Measurements from ENCODE around the gene ZNF354C. TPM values are rescaled to one million over a fixed set of nuclear protein-coding genes. Genes with fewer than 3 reads are reported as not detected.

The ZNF354C gene
- total and polyA plus RNA-seq, 2 of the 8 experiments (the other 6 are each of a cell fraction or from before 2014, with no cell fraction given): 0.85 to 2.3 TPM

- no peak overlapping the region for H2AFZ ChIP-seq (ENCODE audit: low read length)
- no peaks in the 10 kb centered on the region for H3K79me1 ChIP-seq (ENCODE audit: low read depth, low read length)
- no peak overlapping the region for H3K4me3 ChIP-seq (ENCODE audit: extremely low read depth in 1 of 4, insufficient read depth in 2 of 4, low read depth in 3 of 4, low read length in 4 of 4)
- no peak overlapping the region for H3K4ac ChIP-seq (replicated peaks; ENCODE audit: insufficient read length, low read depth, low read length)
- no peak overlapping the region for H3K14ac ChIP-seq (ENCODE audit: insufficient read length)
- no peak overlapping the region for H3K23ac ChIP-seq (ENCODE audit: insufficient read length)
- no peak overlapping the region for H4K5ac ChIP-seq (ENCODE audit: insufficient read length, low read depth, low read length)
- H3K9me3 ChIP-seq (ENCODE audit: insufficient read depth in 2 of 2, low read depth in 1 of 2, low read length in 1 of 2): peaks cover 29 to 80% of the 10 kb centered on the region in 2 experiments
- no peak overlapping the region for H3K56ac ChIP-seq (replicated peaks; ENCODE audit: insufficient read length, low read depth, low read length)
- no peak overlapping the region for H2BK5ac ChIP-seq (ENCODE audit: low read depth, low read length)
- H3K9ac ChIP-seq (replicated peaks in 1 of 4; ENCODE audit: extremely low read depth in 1 of 4, low read depth in 3 of 4, low read length in 3 of 4): no peak overlapping the region
- no peak overlapping the region for H3K18ac ChIP-seq (ENCODE audit: extremely low read depth, low read length)
- H3K27me3 ChIP-seq (replicated peaks in 1 of 4; ENCODE audit: control insufficient read depth in 3 of 4, extremely low read depth in 1 of 4, insufficient read depth in 3 of 4, low read length in 3 of 4): no peaks in the 10 kb centered on the region
- CTCF ChIA-PET (ENCODE audit: partially characterized antibody): interaction anchor here (0.6 to 0.7 kb wide), 2 partner anchors 53 to 844 kb away, joined by 3 to 4 read pairs; no protein-coding TSS in a partner anchor
- no peak overlapping the region for H4K91ac ChIP-seq (replicated peaks; ENCODE audit: insufficient read length, low read length)
- no peak for DNase-seq (ENCODE audit: low read depth in 1 of 2, low spot score in 2 of 2)
- H2AK5ac ChIP-seq (ENCODE audit: low read depth, low read length): no peak overlapping the region
- 0 out of 8 replicates have a peak, but pooled peaks cover 0 to 2% (median 0%) of the 10 kb centered on the region in 4 experiments for H3K36me3 ChIP-seq (ENCODE audit: control insufficient read depth in 2 of 4, insufficient read depth in 4 of 4, low read length in 3 of 4)
- H3K27ac ChIP-seq (ENCODE audit: low read depth, low read length): no peak overlapping the region
- TF ChIP-seq CHD2 (IDR thresholded peaks at IDR 0.05; ENCODE audit: low read length): no peak
- H3K23me2 ChIP-seq (ENCODE audit: low read depth, low read length): no peaks in the 10 kb centered on the region
- no peak overlapping the region for H2BK15ac ChIP-seq (ENCODE audit: low read length)
- no peak overlapping the region for H2BK120ac ChIP-seq (replicated peaks; ENCODE audit: low read depth, low read length)
- H3K4me1 ChIP-seq (replicated peaks in 1 of 4; ENCODE audit: control insufficient read depth in 3 of 4, insufficient read depth in 4 of 4, low read length in 3 of 4): no peaks in the 10 kb centered on the region
- H2BK20ac ChIP-seq (ENCODE audit: low read length): no peak overlapping the region
- WGBS, 2 experiments (ENCODE audit: extremely low coverage in 1 of 2, insufficient coverage in 1 of 2, insufficient read length in 1 of 2, insufficient replicate concordance in 2 of 2, low coverage in 1 of 2, low lambda C conversion rate in 2 of 2, missing lambda C conversion rate in 1 of 2): 90% methylated on average over 18 of the region's 21 CpGs; no CpG with 5 or more reads in 1 of the 2 experiments
- H3K4me2 ChIP-seq (ENCODE audit: insufficient read depth in 1 of 2, low read depth in 2 of 2, low read length in 2 of 2): no peak overlapping the region
- H4K20me1 ChIP-seq (replicated peaks in 1 of 2; ENCODE audit: control insufficient read depth in 1 of 2, insufficient read depth in 2 of 2, low read length in 2 of 2): no peaks in the 10 kb centered on the region
- no peaks in the 10 kb centered on the region for H3K79me2 ChIP-seq (ENCODE audit: control insufficient read depth in 1 of 2, insufficient read depth in 2 of 2, low read length in 2 of 2)
- H4K8ac ChIP-seq (ENCODE audit: extremely low read depth, insufficient read depth, low read length): no peak overlapping the region; the same call in 1 of the 2 replicates
- POLR2A ChIA-PET (ENCODE audit: partially characterized antibody): no interaction called here
- no peak for FAIRE-seq
- H2BK12ac ChIP-seq (ENCODE audit: low read depth, low read length): no peak overlapping the region
Observed at GRCh38 chr5:179124273-179124852, 64.2 kb downstream of the ZNF354C start.
